ENCODE measurements around the gene FAM120B. TPM values are rescaled to one million over a fixed set of nuclear protein-coding genes. Genes with fewer than 3 reads are reported as not detected.

The FAM120B gene
- total RNA-seq, 1 experiment from 2014 or later, result 16.7 TPM

- H3K27ac Mint-ChIP-seq, result no peak overlapping the region
- no peak overlapping the region for H3K27ac ChIP-seq (ENCODE audit: insufficient read length, low read depth, low read length)
- WGBS (ENCODE audit: extremely low coverage, insufficient read length, low lambda C conversion rate), result no CpG with 5 or more reads among the region's 12 CpGs
- no peak overlapping the region for H4K5ac ChIP-seq (ENCODE audit: insufficient read length, low read depth, low read length)
- peaks cover 9 to 32% (median 32%) of the 10 kb centered on the region in 3 experiments for H3K36me3 Mint-ChIP-seq (ENCODE audit: insufficient read depth in 1 of 3, low read depth in 3 of 3)
- H2BK5ac ChIP-seq (ENCODE audit: insufficient read length, low read length), result no peak overlapping the region
- H3K56ac ChIP-seq (ENCODE audit: insufficient read length, low read depth, low read length), result no peak overlapping the region
- H3K9me3 Mint-ChIP-seq, result peaks cover 0 to 8% of the 10 kb centered on the region in 2 experiments; a peak in 3 of 5 replicates
- no peak overlapping the region for H3K23ac ChIP-seq (ENCODE audit: insufficient read length, low read depth, low read length)
- H3K79me2 ChIP-seq (ENCODE audit: insufficient read depth, low read length), result no peaks in the 10 kb centered on the region
- no peak overlapping the region for H3K9ac ChIP-seq (ENCODE audit: extremely low read depth, insufficient read length, low read length)
- H2BK15ac ChIP-seq (ENCODE audit: low read depth, low read length), result no peak overlapping the region
- no peak overlapping the region for H3K4me2 ChIP-seq (ENCODE audit: insufficient read depth, insufficient read length, low read length)
- peak overlapping the region in 1 of 2 experiments; percentile 62; a peak in 1 of 5 replicates for H3K4me3 Mint-ChIP-seq
- no peaks in the 10 kb centered on the region; the same call in 1 of the 2 replicates for H3K4me1 ChIP-seq (ENCODE audit: insufficient read depth, low read length)
- H3K79me1 ChIP-seq (ENCODE audit: insufficient read depth, low read depth, low read length, poor library complexity, severe bottlenecking), result no peaks in the 10 kb centered on the region
- no peak overlapping the region for H3K18ac ChIP-seq (ENCODE audit: insufficient read length, low read depth, low read length)
- H2BK120ac ChIP-seq (ENCODE audit: low read depth, low read length, poor library complexity, severe bottlenecking), result no peak overlapping the region
- H2BK12ac ChIP-seq (ENCODE audit: insufficient read length, low read depth, low read length), result no peak overlapping the region
- H3K23me2 ChIP-seq (ENCODE audit: insufficient read length, low read depth, low read length, poor library complexity, severe bottlenecking), result peaks cover 17% of the 10 kb centered on the region
- no peak overlapping the region for H2AFZ ChIP-seq (ENCODE audit: low read length)
- peaks cover 27 to 41% of the 10 kb centered on the region in 2 experiments for H3K4me1 Mint-ChIP-seq
- H3K4ac ChIP-seq (ENCODE audit: low read depth, low read length), result no peak overlapping the region
- no peak overlapping the region for H3K14ac ChIP-seq (ENCODE audit: insufficient read depth, low read length)
- no peak overlapping the region for H2BK20ac ChIP-seq (ENCODE audit: low read depth, low read length, poor library complexity, severe bottlenecking)
- no peaks in the 10 kb centered on the region for H3K9me3 ChIP-seq (ENCODE audit: control insufficient read depth, low read depth, low read length)
- H4K8ac ChIP-seq (replicated peaks; ENCODE audit: insufficient read length, low read depth, low read length), result no peak overlapping the region
- peaks cover 75% of the 10 kb centered on the region for H3K27me3 Mint-ChIP-seq (ENCODE audit: low read depth)
- DNase-seq, result no peak
- H3T11ph ChIP-seq (ENCODE audit: low read length), result no peak overlapping the region
- no peak overlapping the region for H2AK5ac ChIP-seq (ENCODE audit: insufficient read length, low read length)
- no peak for TF ChIP-seq CTCF (conservative IDR thresholded peaks at IDR 0.05)
- H4K91ac ChIP-seq (ENCODE audit: insufficient read length, low read depth, low read length), result no peak overlapping the region
- no peaks in the 10 kb centered on the region for H4K20me1 ChIP-seq (ENCODE audit: control insufficient read depth, insufficient read depth, insufficient read length)
- H3K27me3 ChIP-seq (ENCODE audit: insufficient read depth, low read length), result peaks cover 38% of the 10 kb centered on the region
These were observed 19.1 kb upstream of the FAM120B start for GRCh38 chr6:170287371-170287876.

Measured in H9 (cell line).